GM23338 (cell line): Measurements from ENCODE around the gene COL2A1. TPM values are rescaled to one million over a fixed set of nuclear protein-coding genes. Genes with fewer than 3 reads are reported as not detected.

Experiments
- ATAC-seq: fragments of 200-7000 bp; cut with Tn5 transposase; 3 replicates; pipeline ENCODE4 v1.9.1; 2020
- DNase-seq: peaks from one replicate; pipeline ENCODE4 v3.0.0-alpha.2; 2015; ENCODE audit warnings: low spot score
- H2AFZ ChIP-seq: fragments of 200-600 bp; sonication (generic); 2 replicates; pipeline ENCODE4 v1.8.0; 2016; ENCODE audit warnings: antibody characterized with exemption, mild to moderate bottlenecking, moderate library complexity
- H3F3A ChIP-seq: fragments of 200-600 bp; sonication (generic); replicated peaks from 2 replicates; pipeline ENCODE4 v1.8.0; 2017; ENCODE audit warnings: antibody characterized with exemption, mixed run types, low read depth
- H3K27ac ChIP-seq: fragments of 200-600 bp; sonication (generic); 2 replicates; pipeline ENCODE4 v1.6.1; 2016; ENCODE audit warnings: low read depth
- H3K27me3 ChIP-seq: fragments of 200-600 bp; sonication (generic); 2 replicates; pipeline ENCODE4 v1.8.0; 2016; ENCODE audit warnings: mild to moderate bottlenecking, mixed run types, moderate library complexity; ENCODE audit not compliant: insufficient read depth
- H3K36me3 ChIP-seq: fragments of 200-600 bp; sonication (generic); 2 replicates; pipeline ENCODE4 v1.8.0; 2016; ENCODE audit warnings: mild to moderate bottlenecking; ENCODE audit not compliant: insufficient read depth
- H3K4me1 ChIP-seq: fragments of 200-600 bp; sonication (generic); 2 replicates; pipeline ENCODE4 v1.8.0; 2016; ENCODE audit warnings: mild to moderate bottlenecking, moderate library complexity; ENCODE audit not compliant: insufficient read depth
- H3K4me2 ChIP-seq: fragments of 200-600 bp; sonication (generic); 2 replicates; pipeline ENCODE4 v1.7.1; 2017; ENCODE audit warnings: mixed run types
- H3K4me3 ChIP-seq: fragments of 200-600 bp; sonication (generic); 2 replicates; pipeline ENCODE4 v1.6.1; 2016; ENCODE audit warnings: mixed run types
- H3K79me2 ChIP-seq: fragments of 200-600 bp; sonication (generic); replicated peaks from 2 replicates; pipeline ENCODE4 v1.8.0; 2017; ENCODE audit warnings: mild to moderate bottlenecking; ENCODE audit not compliant: insufficient read depth
- H3K9me2 ChIP-seq: fragments of 200-600 bp; sonication (generic); 2 replicates; pipeline ENCODE4 v1.8.0; 2017; ENCODE audit not compliant: insufficient read depth
- H4K20me1 ChIP-seq: fragments of 200-600 bp; sonication (generic); replicated peaks from 2 replicates; pipeline ENCODE4 v1.8.0; 2017; ENCODE audit warnings: mild to moderate bottlenecking; ENCODE audit not compliant: insufficient read depth
- H3K27ac Mint-ChIP-seq: 2 replicates; pipeline ENCODE4 v1.8.0; 2020; ENCODE audit warnings: inconsistent platforms, mild to moderate bottlenecking, moderate library complexity, mixed read lengths
- H3K27me3 Mint-ChIP-seq: 3 replicates; pipeline ENCODE4 v1.8.0; 2022; ENCODE audit warnings: low read depth, mild to moderate bottlenecking, moderate library complexity, mixed read lengths, inconsistent platforms; ENCODE audit not compliant: insufficient read depth, poor library complexity
- H3K36me3 Mint-ChIP-seq: 3 replicates; pipeline ENCODE4 v1.8.0; 2021; ENCODE audit warnings: low read depth, mild to moderate bottlenecking, inconsistent platforms, moderate library complexity, mixed read lengths
- H3K4me1 Mint-ChIP-seq: 3 replicates; pipeline ENCODE4 v1.8.0; 2020; ENCODE audit warnings: mild to moderate bottlenecking, inconsistent platforms, mixed read lengths
- H3K4me3 Mint-ChIP-seq: 3 replicates; pipeline ENCODE4 v1.8.0; 2021; ENCODE audit warnings: moderate library complexity, mild to moderate bottlenecking, inconsistent platforms, mixed read lengths
- H3K9me3 Mint-ChIP-seq: 3 replicates; pipeline ENCODE4 v1.8.0; 2020; ENCODE audit warnings: moderate library complexity, mild to moderate bottlenecking, inconsistent platforms, mixed read lengths
- CREB1 ChIP-seq: fragments of 250-450 bp; sonication (Bioruptor Pico); IDR thresholded peaks from 2 replicates; pipeline ENCODE4 v1.5.0; 2020; ENCODE audit warnings: low read depth, mild to moderate bottlenecking, moderate library complexity
- EZH2 ChIP-seq: fragments of 200-600 bp; sonication (generic); IDR thresholded peaks from one replicate; pipeline ENCODE4 v1.8.0; 2017; ENCODE audit warnings: antibody characterized with exemption, mild to moderate bottlenecking, low read depth; ENCODE audit not compliant: unreplicated experiment
- EZH2phosphoT487 ChIP-seq: fragments of 200-600 bp; sonication (generic); IDR thresholded peaks from one replicate; pipeline ENCODE4 v1.8.1; 2018; ENCODE audit warnings: antibody characterized with exemption; ENCODE audit not compliant: unreplicated experiment
- JUNB ChIP-seq: IDR thresholded peaks from one replicate; pipeline ENCODE4 v1.6.1; 2016; ENCODE audit warnings: antibody characterized with exemption; ENCODE audit not compliant: unreplicated experiment
- NANOG ChIP-seq: IDR thresholded peaks from 2 replicates; pipeline ENCODE4 v1.6.1; 2016; ENCODE audit warnings: antibody characterized with exemption, borderline replicate concordance
- POLR2AphosphoS5 ChIP-seq: IDR thresholded peaks from 2 replicates; pipeline ENCODE4 v1.6.1; 2016; ENCODE audit warnings: antibody characterized with exemption, low read depth
- STAT1 ChIP-seq: IDR thresholded peaks from one replicate; pipeline ENCODE4 v1.6.1; 2016; ENCODE audit warnings: antibody characterized with exemption; ENCODE audit not compliant: unreplicated experiment
- ZNF114 ChIP-seq: fragments of 250-450 bp; sonication (Bioruptor Pico); IDR thresholded peaks from 2 replicates; pipeline ENCODE4 v1.5.0; 2020; ENCODE audit warnings: mild to moderate bottlenecking, moderate library complexity
- ZNF331 ChIP-seq: fragments of 250-450 bp; sonication (Bioruptor Pico); IDR thresholded peaks from 2 replicates; pipeline ENCODE4 v1.5.0; 2020; ENCODE audit warnings: low read depth, mild to moderate bottlenecking, moderate library complexity
- polyA plus RNA-seq: library from polyadenylated mRNA; unstranded; fragments of >200 nt; fragmentation: Nextera tagmentation; extraction: Ambion mirVana; gene quantifications from 2 replicates; pipeline ENCODE4 v1.2.1, GENCODE V29; 2016
- total RNA-seq: library from RNA; depleted of rRNA; stranded (reverse); fragments of >200 nt; shearing (Covaris generic); gene quantifications from 2 replicates; pipeline ENCODE4 v1.2.3, GENCODE V29; 2014
- TF ChIP-seq, protein P1 (sequence below), 2 experiments: fragments of 200-600 bp in 1 of 2; sonication (generic) in 1 of 2; conservative IDR thresholded peaks; 2 replicates each; pipeline versions ENCODE4 v1.5.1 to v1.6.1; 2016 to 2017; ENCODE audit warnings: antibody characterized with exemption in 2 of 2, low read depth in 2 of 2, mild to moderate bottlenecking in 2 of 2, moderate library complexity in 1 of 2
- TF ChIP-seq, protein P2 (sequence below): IDR thresholded peaks from 2 replicates; pipeline ENCODE4 v1.6.1; 2016; ENCODE audit warnings: antibody characterized with exemption
- TF ChIP-seq, protein P3 (sequence below): IDR thresholded peaks from one replicate; pipeline ENCODE4 v1.6.1; 2018; ENCODE audit warnings: antibody characterized with exemption; ENCODE audit not compliant: unreplicated experiment
- TF ChIP-seq, protein P4 (sequence below): fragments of 250-450 bp; sonication (Bioruptor Pico); IDR thresholded peaks from 2 replicates; pipeline ENCODE4 v1.5.0; 2020; ENCODE audit warnings: mild to moderate bottlenecking, moderate library complexity

The COL2A1 gene
- total and polyA plus RNA-seq, 2 experiments from 2014 or later, result 7.0 to 24.6 TPM

DNA sequence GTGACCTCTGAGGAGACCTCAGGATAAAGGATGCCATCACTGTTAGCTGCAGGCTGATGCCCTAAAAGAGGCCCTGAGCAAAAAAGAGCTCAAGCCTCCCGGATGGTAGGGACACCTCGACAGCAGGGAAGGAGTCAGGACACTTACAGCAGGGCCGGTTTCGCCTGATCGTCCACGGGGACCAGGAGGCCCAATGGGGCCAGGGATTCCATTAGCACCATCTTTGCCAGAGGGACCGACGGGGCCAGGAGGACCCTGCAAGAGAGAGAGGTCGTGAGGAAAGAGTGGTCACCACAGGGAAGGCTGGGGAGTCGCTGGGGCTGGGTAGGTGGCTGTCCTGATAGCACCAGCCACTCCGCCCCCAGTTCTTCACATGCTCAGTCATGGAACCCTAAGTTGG is 28.5 kb downstream of the COL2A1 start:
- no peaks in the 10 kb centered on the region for H3K4me1 ChIP-seq
- no peak for ATAC-seq
- peaks cover 17% of the 10 kb centered on the region for H3K27me3 Mint-ChIP-seq
- H3K27me3 ChIP-seq, result no peaks in the 10 kb centered on the region
- no peaks in the 10 kb centered on the region for H3K79me2 ChIP-seq
- H3K4me2 ChIP-seq, result no peak overlapping the region
- H2AFZ ChIP-seq, result no peak overlapping the region
- 0 out of 3 replicates have a peak, but pooled peaks cover 6% of the 10 kb centered on the region for H3K4me1 Mint-ChIP-seq
- no peak overlapping the region for H3K4me3 Mint-ChIP-seq
- no peaks in the 10 kb centered on the region for H3K9me3 Mint-ChIP-seq
- DNase-seq, result no peak
- no peak overlapping the region for H3K27ac ChIP-seq
- no peaks in the 10 kb centered on the region for H3F3A ChIP-seq
- H4K20me1 ChIP-seq, result no peaks in the 10 kb centered on the region
- H3K36me3 ChIP-seq, result no peaks in the 10 kb centered on the region
- H3K36me3 Mint-ChIP-seq, result no peaks in the 10 kb centered on the region
- H3K9me2 ChIP-seq, result no peaks in the 10 kb centered on the region
- H3K27ac Mint-ChIP-seq, result no peak overlapping the region
- TF ChIP-seq POLR2AphosphoS5 (no peak), NANOG (no peak), EZH2phosphoT487 (no peak), ZNF331 (CRISPR knock-in tag) (no peak), CREB1 (CRISPR knock-in tag) (no peak), EZH2 (no peak), JUNB (no peak), ZNF114 (CRISPR knock-in tag) (no peak), STAT1 (no peak)
- TF ChIP-seq, protein P1, sequence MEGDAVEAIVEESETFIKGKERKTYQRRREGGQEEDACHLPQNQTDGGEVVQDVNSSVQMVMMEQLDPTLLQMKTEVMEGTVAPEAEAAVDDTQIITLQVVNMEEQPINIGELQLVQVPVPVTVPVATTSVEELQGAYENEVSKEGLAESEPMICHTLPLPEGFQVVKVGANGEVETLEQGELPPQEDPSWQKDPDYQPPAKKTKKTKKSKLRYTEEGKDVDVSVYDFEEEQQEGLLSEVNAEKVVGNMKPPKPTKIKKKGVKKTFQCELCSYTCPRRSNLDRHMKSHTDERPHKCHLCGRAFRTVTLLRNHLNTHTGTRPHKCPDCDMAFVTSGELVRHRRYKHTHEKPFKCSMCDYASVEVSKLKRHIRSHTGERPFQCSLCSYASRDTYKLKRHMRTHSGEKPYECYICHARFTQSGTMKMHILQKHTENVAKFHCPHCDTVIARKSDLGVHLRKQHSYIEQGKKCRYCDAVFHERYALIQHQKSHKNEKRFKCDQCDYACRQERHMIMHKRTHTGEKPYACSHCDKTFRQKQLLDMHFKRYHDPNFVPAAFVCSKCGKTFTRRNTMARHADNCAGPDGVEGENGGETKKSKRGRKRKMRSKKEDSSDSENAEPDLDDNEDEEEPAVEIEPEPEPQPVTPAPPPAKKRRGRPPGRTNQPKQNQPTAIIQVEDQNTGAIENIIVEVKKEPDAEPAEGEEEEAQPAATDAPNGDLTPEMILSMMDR (conservative IDR thresholded peaks at IDR 0.05; ENCODE audit: low read depth in 2 of 2), result no peak
- TF ChIP-seq, protein P2, sequence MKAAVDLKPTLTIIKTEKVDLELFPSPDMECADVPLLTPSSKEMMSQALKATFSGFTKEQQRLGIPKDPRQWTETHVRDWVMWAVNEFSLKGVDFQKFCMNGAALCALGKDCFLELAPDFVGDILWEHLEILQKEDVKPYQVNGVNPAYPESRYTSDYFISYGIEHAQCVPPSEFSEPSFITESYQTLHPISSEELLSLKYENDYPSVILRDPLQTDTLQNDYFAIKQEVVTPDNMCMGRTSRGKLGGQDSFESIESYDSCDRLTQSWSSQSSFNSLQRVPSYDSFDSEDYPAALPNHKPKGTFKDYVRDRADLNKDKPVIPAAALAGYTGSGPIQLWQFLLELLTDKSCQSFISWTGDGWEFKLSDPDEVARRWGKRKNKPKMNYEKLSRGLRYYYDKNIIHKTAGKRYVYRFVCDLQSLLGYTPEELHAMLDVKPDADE, result no peak
- TF ChIP-seq, protein P3, sequence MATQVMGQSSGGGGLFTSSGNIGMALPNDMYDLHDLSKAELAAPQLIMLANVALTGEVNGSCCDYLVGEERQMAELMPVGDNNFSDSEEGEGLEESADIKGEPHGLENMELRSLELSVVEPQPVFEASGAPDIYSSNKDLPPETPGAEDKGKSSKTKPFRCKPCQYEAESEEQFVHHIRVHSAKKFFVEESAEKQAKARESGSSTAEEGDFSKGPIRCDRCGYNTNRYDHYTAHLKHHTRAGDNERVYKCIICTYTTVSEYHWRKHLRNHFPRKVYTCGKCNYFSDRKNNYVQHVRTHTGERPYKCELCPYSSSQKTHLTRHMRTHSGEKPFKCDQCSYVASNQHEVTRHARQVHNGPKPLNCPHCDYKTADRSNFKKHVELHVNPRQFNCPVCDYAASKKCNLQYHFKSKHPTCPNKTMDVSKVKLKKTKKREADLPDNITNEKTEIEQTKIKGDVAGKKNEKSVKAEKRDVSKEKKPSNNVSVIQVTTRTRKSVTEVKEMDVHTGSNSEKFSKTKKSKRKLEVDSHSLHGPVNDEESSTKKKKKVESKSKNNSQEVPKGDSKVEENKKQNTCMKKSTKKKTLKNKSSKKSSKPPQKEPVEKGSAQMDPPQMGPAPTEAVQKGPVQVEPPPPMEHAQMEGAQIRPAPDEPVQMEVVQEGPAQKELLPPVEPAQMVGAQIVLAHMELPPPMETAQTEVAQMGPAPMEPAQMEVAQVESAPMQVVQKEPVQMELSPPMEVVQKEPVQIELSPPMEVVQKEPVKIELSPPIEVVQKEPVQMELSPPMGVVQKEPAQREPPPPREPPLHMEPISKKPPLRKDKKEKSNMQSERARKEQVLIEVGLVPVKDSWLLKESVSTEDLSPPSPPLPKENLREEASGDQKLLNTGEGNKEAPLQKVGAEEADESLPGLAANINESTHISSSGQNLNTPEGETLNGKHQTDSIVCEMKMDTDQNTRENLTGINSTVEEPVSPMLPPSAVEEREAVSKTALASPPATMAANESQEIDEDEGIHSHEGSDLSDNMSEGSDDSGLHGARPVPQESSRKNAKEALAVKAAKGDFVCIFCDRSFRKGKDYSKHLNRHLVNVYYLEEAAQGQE, result no peak
- TF ChIP-seq, protein P4, sequence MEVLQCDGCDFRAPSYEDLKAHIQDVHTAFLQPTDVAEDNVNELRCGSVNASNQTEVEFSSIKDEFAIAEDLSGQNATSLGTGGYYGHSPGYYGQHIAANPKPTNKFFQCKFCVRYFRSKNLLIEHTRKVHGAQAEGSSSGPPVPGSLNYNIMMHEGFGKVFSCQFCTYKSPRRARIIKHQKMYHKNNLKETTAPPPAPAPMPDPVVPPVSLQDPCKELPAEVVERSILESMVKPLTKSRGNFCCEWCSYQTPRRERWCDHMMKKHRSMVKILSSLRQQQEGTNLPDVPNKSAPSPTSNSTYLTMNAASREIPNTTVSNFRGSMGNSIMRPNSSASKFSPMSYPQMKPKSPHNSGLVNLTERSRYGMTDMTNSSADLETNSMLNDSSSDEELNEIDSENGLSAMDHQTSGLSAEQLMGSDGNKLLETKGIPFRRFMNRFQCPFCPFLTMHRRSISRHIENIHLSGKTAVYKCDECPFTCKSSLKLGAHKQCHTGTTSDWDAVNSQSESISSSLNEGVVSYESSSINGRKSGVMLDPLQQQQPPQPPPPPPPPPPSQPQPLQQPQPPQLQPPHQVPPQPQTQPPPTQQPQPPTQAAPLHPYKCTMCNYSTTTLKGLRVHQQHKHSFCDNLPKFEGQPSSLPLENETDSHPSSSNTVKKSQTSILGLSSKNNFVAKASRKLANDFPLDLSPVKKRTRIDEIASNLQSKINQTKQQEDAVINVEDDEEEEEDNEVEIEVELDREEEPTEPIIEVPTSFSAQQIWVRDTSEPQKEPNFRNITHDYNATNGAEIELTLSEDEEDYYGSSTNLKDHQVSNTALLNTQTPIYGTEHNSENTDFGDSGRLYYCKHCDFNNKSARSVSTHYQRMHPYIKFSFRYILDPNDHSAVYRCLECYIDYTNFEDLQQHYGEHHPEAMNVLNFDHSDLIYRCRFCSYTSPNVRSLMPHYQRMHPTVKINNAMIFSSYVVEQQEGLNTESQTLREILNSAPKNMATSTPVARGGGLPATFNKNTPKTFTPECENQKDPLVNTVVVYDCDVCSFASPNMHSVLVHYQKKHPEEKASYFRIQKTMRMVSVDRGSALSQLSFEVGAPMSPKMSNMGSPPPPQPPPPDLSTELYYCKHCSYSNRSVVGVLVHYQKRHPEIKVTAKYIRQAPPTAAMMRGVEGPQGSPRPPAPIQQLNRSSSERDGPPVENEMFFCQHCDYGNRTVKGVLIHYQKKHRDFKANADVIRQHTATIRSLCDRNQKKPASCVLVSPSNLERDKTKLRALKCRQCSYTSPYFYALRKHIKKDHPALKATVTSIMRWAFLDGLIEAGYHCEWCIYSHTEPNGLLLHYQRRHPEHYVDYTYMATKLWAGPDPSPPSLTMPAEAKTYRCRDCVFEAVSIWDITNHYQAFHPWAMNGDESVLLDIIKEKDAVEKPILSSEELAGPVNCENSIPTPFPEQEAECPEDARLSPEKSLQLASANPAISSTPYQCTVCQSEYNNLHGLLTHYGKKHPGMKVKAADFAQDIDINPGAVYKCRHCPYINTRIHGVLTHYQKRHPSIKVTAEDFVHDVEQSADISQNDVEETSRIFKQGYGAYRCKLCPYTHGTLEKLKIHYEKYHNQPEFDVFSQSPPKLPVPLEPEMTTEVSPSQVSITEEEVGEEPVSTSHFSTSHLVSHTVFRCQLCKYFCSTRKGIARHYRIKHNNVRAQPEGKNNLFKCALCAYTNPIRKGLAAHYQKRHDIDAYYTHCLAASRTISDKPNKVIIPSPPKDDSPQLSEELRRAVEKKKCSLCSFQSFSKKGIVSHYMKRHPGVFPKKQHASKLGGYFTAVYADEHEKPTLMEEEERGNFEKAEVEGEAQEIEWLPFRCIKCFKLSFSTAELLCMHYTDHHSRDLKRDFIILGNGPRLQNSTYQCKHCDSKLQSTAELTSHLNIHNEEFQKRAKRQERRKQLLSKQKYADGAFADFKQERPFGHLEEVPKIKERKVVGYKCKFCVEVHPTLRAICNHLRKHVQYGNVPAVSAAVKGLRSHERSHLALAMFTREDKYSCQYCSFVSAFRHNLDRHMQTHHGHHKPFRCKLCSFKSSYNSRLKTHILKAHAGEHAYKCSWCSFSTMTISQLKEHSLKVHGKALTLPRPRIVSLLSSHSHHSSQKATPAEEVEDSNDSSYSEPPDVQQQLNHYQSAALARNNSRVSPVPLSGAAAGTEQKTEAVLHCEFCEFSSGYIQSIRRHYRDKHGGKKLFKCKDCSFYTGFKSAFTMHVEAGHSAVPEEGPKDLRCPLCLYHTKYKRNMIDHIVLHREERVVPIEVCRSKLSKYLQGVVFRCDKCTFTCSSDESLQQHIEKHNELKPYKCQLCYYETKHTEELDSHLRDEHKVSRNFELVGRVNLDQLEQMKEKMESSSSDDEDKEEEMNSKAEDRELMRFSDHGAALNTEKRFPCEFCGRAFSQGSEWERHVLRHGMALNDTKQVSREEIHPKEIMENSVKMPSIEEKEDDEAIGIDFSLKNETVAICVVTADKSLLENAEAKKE (CRISPR knock-in tag), result no peak
- H3K4me3 ChIP-seq, result no peak overlapping the region
